IMR-90 (cell line): ENCODE data around the gene CD274. TPM values are rescaled to one million over a fixed set of nuclear protein-coding genes. Genes with fewer than 3 reads are reported as not detected.
A peak's percentile ranks its signal among the peaks of the same experiment; 100 is the strongest.

Experiments
- ATAC-seq: fragments of 200-7000 bp; cut with Tn5 transposase; 2 replicates; pipeline ENCODE4 v1.9.1; 2020; ENCODE audit warnings: low read depth, mild to moderate bottlenecking, moderate library complexity
- BruUV-seq: library from RNA; stranded (reverse); fragments of 400-500 nt; replicated peaks from 2 replicates; lab custom pipeline; 2021; lab: Mats Ljungman, UMichigan
- CTCF ChIA-PET: fragments of 300-600 bp; formaldehyde crosslinking; extraction: SDS; loops from one replicate; lab custom pipeline; 2021; ENCODE audit warnings: antibody characterized with exemption; lab: Yijun Ruan, JAX
- POLR2A ChIA-PET: fragments of 300-600 bp; sonication (Branson Sonifier 250); formaldehyde crosslinking; loops from one replicate; lab custom pipeline; 2022; ENCODE audit warnings: antibody characterized with exemption; ENCODE audit not compliant: unreplicated experiment; lab: Charles Lee
- DNase-seq: peaks from one replicate; pipeline ENCODE4 v3.0.0; 2013
- H2AFZ ChIP-seq: replicated peaks from 2 replicates; pipeline ENCODE3; 2013; ENCODE audit warnings: low read length, mild to moderate bottlenecking; ENCODE audit not compliant: poor library complexity
- H2AK5ac ChIP-seq: 2 replicates; pipeline ENCODE4 v1.6.1; 2013; ENCODE audit warnings: low read depth, low read length, inconsistent platforms
- H2AK9ac ChIP-seq: replicated peaks from 2 replicates; pipeline ENCODE3; 2013; ENCODE audit warnings: mild to moderate bottlenecking, low read depth, low read length, moderate library complexity; ENCODE audit not compliant: poor library complexity
- H2BK120ac ChIP-seq: 2 replicates; pipeline ENCODE4 v1.6.1; 2013; ENCODE audit warnings: low read depth, low read length, inconsistent platforms
- H2BK15ac ChIP-seq: 3 replicates; pipeline ENCODE4 v1.6.1; 2013; ENCODE audit warnings: low read depth, low read length, inconsistent platforms
- H2BK20ac ChIP-seq: 2 replicates; pipeline ENCODE4 v1.6.1; 2013; ENCODE audit warnings: low read depth, mild to moderate bottlenecking, inconsistent platforms, low read length, moderate library complexity
- H2BK5ac ChIP-seq: 2 replicates; pipeline ENCODE4 v1.6.1; 2013; ENCODE audit warnings: mild to moderate bottlenecking, low read depth, low read length, inconsistent platforms; ENCODE audit not compliant: poor library complexity, severe bottlenecking
- H3K14ac ChIP-seq: replicated peaks from 2 replicates; pipeline ENCODE4 v1.6.1; 2013; ENCODE audit warnings: low read depth, low read length, inconsistent platforms
- H3K18ac ChIP-seq: 2 replicates; pipeline ENCODE4 v1.6.1; 2013; ENCODE audit warnings: low read depth, low read length, control low read depth
- H3K23ac ChIP-seq: 2 replicates; pipeline ENCODE4 v1.6.1; 2013; ENCODE audit warnings: low read depth, low read length, inconsistent platforms
- H3K27ac ChIP-seq: 2 replicates; pipeline ENCODE4 v1.5.1; 2013; ENCODE audit warnings: mild to moderate bottlenecking, control low read depth, low read length; ENCODE audit not compliant: insufficient read depth
- H3K27me3 ChIP-seq: 2 replicates; pipeline ENCODE4 v1.6.1; 2013; ENCODE audit warnings: low read length; ENCODE audit not compliant: control insufficient read depth, insufficient read depth
- H3K36me3 ChIP-seq: 2 replicates; pipeline ENCODE4 v1.6.1; 2013; ENCODE audit warnings: low read length, mixed read lengths; ENCODE audit not compliant: control insufficient read depth, insufficient read depth
- H3K4ac ChIP-seq: 2 replicates; pipeline ENCODE4 v1.6.1; 2013; ENCODE audit warnings: low read depth, low read length, inconsistent platforms
- H3K4me1 ChIP-seq: 2 replicates; pipeline ENCODE4 v1.6.1; 2013; ENCODE audit warnings: low read length, mixed read lengths; ENCODE audit not compliant: control insufficient read depth, insufficient read depth
- H3K4me2 ChIP-seq: 2 replicates; pipeline ENCODE4 v1.6.1; 2013; ENCODE audit warnings: low read depth, mild to moderate bottlenecking, control low read depth, low read length, moderate library complexity
- H3K4me3 ChIP-seq: 2 replicates; pipeline ENCODE4 v1.5.1; 2013; ENCODE audit warnings: low read depth, mild to moderate bottlenecking, control low read depth, low read length, moderate library complexity; ENCODE audit not compliant: insufficient read depth
- H3K56ac ChIP-seq: 2 replicates; pipeline ENCODE4 v1.6.1; 2013; ENCODE audit warnings: low read length, inconsistent platforms; ENCODE audit not compliant: insufficient read depth; ENCODE audit errors: extremely low read depth
- H3K79me1 ChIP-seq, 2 experiments: 2 replicates each; pipeline ENCODE4 v1.6.1; 2013; ENCODE audit warnings: low read length in 2 of 2, inconsistent platforms in 1 of 2, low read depth in 1 of 2
- H3K9ac ChIP-seq: 2 replicates; pipeline ENCODE4 v1.6.1; 2013; ENCODE audit warnings: low read depth, low read length, control low read depth
- H3K9me1 ChIP-seq: 2 replicates; pipeline ENCODE4 v1.6.1; 2013; ENCODE audit warnings: low read length, inconsistent platforms; ENCODE audit not compliant: insufficient read depth
- H3K9me3 ChIP-seq: 2 replicates; pipeline ENCODE4 v1.6.1; 2013; ENCODE audit warnings: low read length; ENCODE audit not compliant: control insufficient read depth, insufficient read depth
- H4K20me1 ChIP-seq: 2 replicates; pipeline ENCODE4 v1.6.1; 2013; ENCODE audit warnings: low read length, inconsistent platforms; ENCODE audit not compliant: insufficient read depth
- H4K5ac ChIP-seq: 2 replicates; pipeline ENCODE4 v1.6.1; 2013; ENCODE audit warnings: mild to moderate bottlenecking, low read depth, low read length, control low read depth
- H4K8ac ChIP-seq, 2 experiments: 2 replicates each; pipeline ENCODE4 v1.6.1; 2013; ENCODE audit warnings: low read depth in 2 of 2, low read length in 2 of 2, control low read depth in 1 of 2, inconsistent platforms in 1 of 2
- H4K91ac ChIP-seq: 2 replicates; pipeline ENCODE4 v1.6.1; 2013; ENCODE audit warnings: low read depth, low read length, inconsistent platforms; ENCODE audit not compliant: insufficient read depth
- BHLHE40 ChIP-seq: fragments of 150-350 bp; IDR thresholded peaks from 2 replicates; pipeline ENCODE4 v1.6.1; 2016; ENCODE audit warnings: mild to moderate bottlenecking, low read depth, low read length
- CHD1 ChIP-seq: IDR thresholded peaks from 2 replicates; pipeline ENCODE4 v1.6.1; 2012; ENCODE audit warnings: low read depth, low read length, improper control_type of control experiment
- ELK1 ChIP-seq: fragments of 150-350 bp; IDR thresholded peaks from 2 replicates; pipeline ENCODE4 v1.6.1; 2016; ENCODE audit warnings: low read depth, mild to moderate bottlenecking, low read length, moderate library complexity, borderline replicate concordance
- FOS ChIP-seq: fragments of 150-350 bp; IDR thresholded peaks from 2 replicates; pipeline ENCODE4 v1.6.1; 2016; ENCODE audit warnings: low read depth, low read length
- MXI1 ChIP-seq: IDR thresholded peaks from 2 replicates; pipeline ENCODE4 v1.6.1; 2012; ENCODE audit warnings: low read depth, mild to moderate bottlenecking, low read length, moderate library complexity, borderline replicate concordance
- NFE2L2 ChIP-seq: fragments of 150-350 bp; IDR thresholded peaks from 2 replicates; pipeline ENCODE4 v1.6.1; 2016; ENCODE audit warnings: low read depth, mild to moderate bottlenecking, low read length
- POLR2A ChIP-seq: IDR thresholded peaks from 2 replicates; pipeline ENCODE4 v1.6.1; 2012; ENCODE audit warnings: mild to moderate bottlenecking, low read depth, low read length
- RAD21 ChIP-seq: IDR thresholded peaks from 2 replicates; pipeline ENCODE4 v1.6.1; 2012; ENCODE audit warnings: low read length, improper control_type of control experiment
- RCOR1 ChIP-seq: IDR thresholded peaks from 2 replicates; pipeline ENCODE4 v1.6.1; 2012; ENCODE audit warnings: mild to moderate bottlenecking, low read length, improper control_type of control experiment; ENCODE audit not compliant: insufficient replicate concordance
- RFX5 ChIP-seq: IDR thresholded peaks from 2 replicates; pipeline ENCODE4 v1.8.0; 2012; ENCODE audit warnings: low read depth, mild to moderate bottlenecking, low read length, moderate library complexity
- SMC3 ChIP-seq: fragments of 150-350 bp; IDR thresholded peaks from 2 replicates; pipeline ENCODE4 v1.6.1; 2016; ENCODE audit warnings: low read depth, mild to moderate bottlenecking, antibody characterized with exemption, low read length, moderate library complexity
- WGBS, 2 experiments: methylation state at CpG; one replicate each; pipeline versions ENCODE4 v1.1.5 to v1.1.7; 2013; ENCODE audit warnings: missing lambda C conversion rate in 2 of 2; ENCODE audit not compliant: insufficient read length in 1 of 2; ENCODE audit errors: extremely low coverage in 2 of 2; 5-methylcytosine and 5-hydroxymethylcytosine counted together
- dilution Hi-C: fragments of 300-500 bp; cut with HindIII; formaldehyde crosslinking; loops from one replicate; pipeline ENCODE4 v1.14.3; 2018; ENCODE audit warnings: low sequenced_read_pairs; ENCODE audit not compliant: unreplicated experiment
- in situ Hi-C: fragments of 300-500 bp; cut with MboI; formaldehyde crosslinking; loops from 3 replicates; pipeline ENCODE4 v1.14.3; 2019; ENCODE audit warnings: low sequenced_read_pairs, inconsistent platforms, mixed read lengths
- intact Hi-C: fragments of 100-400 bp; cut with micrococcal nuclease; formaldehyde crosslinking; loops from 2 replicates; pipeline ENCODE4 v1.10.0; 2022
- polyA plus RNA-seq, 3 experiments: library from polyadenylated mRNA; depleted of rRNA; stranded (reverse); fragments of >200 nt; gene quantifications; 2 replicates each; pipeline ENCODE4 v1.2.3, GENCODE V29; 2012; ENCODE audit warnings: low replicate concordance in 1 of 3
- total RNA-seq: library from RNA; depleted of rRNA; stranded (reverse); fragments of >200 nt; gene quantifications from 2 replicates; pipeline ENCODE4 v1.2.3, GENCODE V29; 2012
- TF ChIP-seq, protein P1 (sequence below): fragments of 150-350 bp; IDR thresholded peaks from 2 replicates; pipeline ENCODE4 v1.6.1; 2017; ENCODE audit warnings: mild to moderate bottlenecking, antibody characterized with exemption, low read length, low read depth

Gene CD274
- total and polyA plus RNA-seq, 2 of the 4 experiments (the other 2 are of a cell fraction), result 17.4 to 19.4 TPM

DNA sequence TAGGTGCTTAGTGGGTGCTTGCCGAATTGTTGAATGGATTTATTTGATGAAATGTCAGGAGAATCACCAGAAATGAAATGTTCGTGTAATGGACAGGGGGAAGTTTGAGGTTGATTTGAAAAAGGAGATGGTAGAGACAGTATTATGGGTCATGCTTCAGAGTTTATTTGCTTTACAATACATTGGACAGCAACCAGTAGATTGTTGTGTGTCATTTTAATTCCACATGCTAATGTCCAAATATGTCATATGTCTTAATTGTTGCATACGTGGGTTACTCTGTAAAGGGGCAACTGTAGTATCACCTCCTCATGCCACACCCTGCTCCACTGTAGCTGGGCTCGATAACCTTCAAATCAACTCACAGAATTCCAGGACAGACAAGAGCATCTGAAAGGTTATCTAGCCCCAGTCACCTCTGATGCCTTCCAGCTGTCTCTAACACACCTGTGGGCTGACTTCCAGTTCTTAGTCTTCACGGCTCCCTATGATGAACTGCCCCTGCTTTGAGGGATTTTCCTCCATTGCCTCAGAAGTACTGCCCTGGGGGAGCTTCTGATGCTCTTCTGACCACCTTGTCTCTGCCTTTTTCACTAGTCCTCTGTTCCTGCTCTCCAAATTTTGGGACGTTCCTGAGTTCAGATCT is 61.7 kb downstream of the CD274 start (continued):
- TF ChIP-seq MXI1 (no peak), BHLHE40 (no peak)

DNA sequence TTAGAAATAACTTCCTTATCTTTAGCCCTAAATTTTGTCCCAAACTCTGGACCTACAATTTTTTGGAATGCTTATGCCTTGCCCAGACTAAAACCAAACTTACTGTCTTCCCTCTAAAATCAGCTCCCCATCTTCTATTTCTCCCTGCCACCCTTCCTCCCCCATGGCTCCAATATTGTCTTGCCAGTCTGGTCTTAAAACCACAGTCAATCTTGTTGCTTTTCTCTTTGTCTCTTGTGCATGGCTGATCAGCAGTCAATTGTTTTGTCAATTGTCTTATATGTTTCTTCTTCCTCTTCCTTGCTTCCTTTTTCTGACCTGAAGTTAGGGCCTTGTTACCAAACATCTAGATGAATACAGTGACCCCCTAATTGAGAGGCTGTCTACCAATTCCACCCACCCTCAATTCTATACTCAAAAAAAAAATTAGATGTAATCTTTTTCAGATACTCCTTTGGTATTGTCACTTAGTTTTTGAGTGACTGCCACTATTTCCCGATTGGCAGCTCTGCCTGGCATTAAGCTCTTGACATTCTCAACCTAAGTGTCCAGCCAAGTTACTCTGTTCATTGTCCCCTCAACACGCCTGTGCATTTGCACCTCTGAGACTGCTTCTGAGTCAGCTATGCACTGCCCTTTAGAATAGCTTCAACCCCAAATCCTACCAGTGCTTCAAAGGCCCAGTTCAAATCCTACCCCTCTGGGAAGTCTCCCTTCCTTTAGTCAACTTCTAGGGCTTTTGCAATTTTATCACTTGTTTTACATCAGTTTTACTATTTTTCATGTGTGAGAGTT is 62.5 kb downstream of the CD274 start:
- in situ Hi-C loops (loop anchor here (5.0 kb wide), 1 partner anchor 74 kb away; no protein-coding TSS in a partner anchor), dilution Hi-C loops (no loop called here), intact Hi-C loops (no loop called here)
- Histone ChIP-seq H4K5ac (peak overlapping the region; percentile 70), H4K20me1 (no peaks in the 10 kb centered on the region), H3K4me3 (no peak overlapping the region; the same call in 1 of the 2 replicates), H2BK5ac (peak overlapping the region; percentile 99), H3K4me1 (peaks cover 25% of the 10 kb centered on the region), H2BK15ac (peak overlapping the region; percentile 94), H3K9me3 (no peaks in the 10 kb centered on the region), H3K14ac (peak overlapping the region; percentile 96), H2BK20ac (peak overlapping the region; percentile 91), H3K79me1 (peaks cover 54 to 67% of the 10 kb centered on the region in 2 experiments; a peak in 3 of 4 replicates), H4K91ac (peak overlapping the region; percentile 89), H2AK5ac (peak overlapping the region; percentile 88), H3K4me2 (peak overlapping the region; percentile 72; the same call in 1 of the 2 replicates), H3K9ac (peak overlapping the region; percentile 83; the same call in 1 of the 2 replicates), H3K36me3 (no peaks in the 10 kb centered on the region; the same call in 1 of the 2 replicates), H2AK9ac (peak overlapping the region; percentile 70), H3K18ac (peak overlapping the region; percentile 76; the same call in 1 of the 2 replicates), H3K27me3 (no peaks in the 10 kb centered on the region), H2AFZ (no peak overlapping the region), H3K9me1 (peaks cover 21% of the 10 kb centered on the region), H3K23ac (peak overlapping the region; percentile 85), H4K8ac (peak overlapping the region; percentile 46 to 95), H2BK120ac (peak overlapping the region; percentile 98), H3K56ac (peak overlapping the region; percentile 40), H3K27ac (peak overlapping the region; percentile 69), H3K4ac (peak overlapping the region; percentile 96)
- ATAC-seq, result no peak
- BruUV-seq, result no TSS peak
- ChIA-PET POLR2A (interaction anchor here (2.0 kb wide), 1 partner anchor 63 kb away, joined by 5 read pairs; the partner anchor contains the start of gene CD274), CTCF (interaction anchor here (0.6 to 2.1 kb wide), 3 partner anchors 10 to 37 kb away, joined by 3 to 9 read pairs (median 6); no protein-coding TSS in a partner anchor)
- 93% methylated on average over 2 of the region's 2 CpGs; no CpG with 5 or more reads in 1 of the 2 experiments for WGBS, 2 experiments
- DNase-seq, result no peak
- TF ChIP-seq RAD21 (no peak), FOS (no peak), POLR2A (no peak), CHD1 (no peak), ELK1 (no peak), NFE2L2 (no peak), RFX5 (no peak), BHLHE40 (no peak), RCOR1 (no peak), SMC3 (no peak)
- TF ChIP-seq, protein P1, sequence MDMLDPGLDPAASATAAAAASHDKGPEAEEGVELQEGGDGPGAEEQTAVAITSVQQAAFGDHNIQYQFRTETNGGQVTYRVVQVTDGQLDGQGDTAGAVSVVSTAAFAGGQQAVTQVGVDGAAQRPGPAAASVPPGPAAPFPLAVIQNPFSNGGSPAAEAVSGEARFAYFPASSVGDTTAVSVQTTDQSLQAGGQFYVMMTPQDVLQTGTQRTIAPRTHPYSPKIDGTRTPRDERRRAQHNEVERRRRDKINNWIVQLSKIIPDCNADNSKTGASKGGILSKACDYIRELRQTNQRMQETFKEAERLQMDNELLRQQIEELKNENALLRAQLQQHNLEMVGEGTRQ, result no peak
